Measurements from ENCODE around the gene RGS13. TPM values are rescaled to one million over a fixed set of nuclear protein-coding genes. Genes with fewer than 3 reads are reported as not detected.

RGS13 gene
- total RNA-seq, 3 donors from 2014 or later (not counting 1 experiment from before 2014, with no cell fraction given) = 0.45 to 1.3 (median 0.77) TPM

DNA sequence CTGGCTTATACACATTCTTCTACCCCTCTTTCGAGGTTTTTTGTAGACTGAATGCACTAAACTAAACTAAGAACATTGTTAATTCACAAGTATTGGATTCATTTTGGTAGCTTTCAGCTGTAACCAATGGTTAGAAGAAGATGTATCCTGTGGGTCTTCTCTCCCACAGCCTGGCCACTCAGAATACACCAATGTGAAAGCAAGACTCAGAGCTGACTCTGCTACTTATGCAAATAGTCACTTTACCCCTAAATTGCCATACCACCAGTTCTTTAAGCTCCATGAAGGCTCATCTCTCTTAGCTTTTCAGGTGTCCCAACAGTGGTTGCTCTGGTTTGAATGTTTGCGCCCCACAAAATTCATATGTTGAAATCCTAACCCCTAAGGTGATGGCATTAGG lies 60.1 kb downstream of the RGS13 start:
- 90% methylated on average over 2 of the region's 2 CpGs for WGBS (ENCODE audit: insufficient coverage)
- intact Hi-C loops (cut with micrococcal nuclease) = no loop called here
- no peak overlapping the region for H3K4me3 ChIP-seq (ENCODE audit: low read length)
- no peak for ATAC-seq
- no peaks in the 10 kb centered on the region for H3K36me3 ChIP-seq (ENCODE audit: control insufficient read depth, insufficient read depth, low read length)
- H3K4me3 Mint-ChIP-seq = no peak overlapping the region
- H3K27ac ChIP-seq (ENCODE audit: low read length) = no peak overlapping the region
- TF ChIP-seq, protein P1, sequence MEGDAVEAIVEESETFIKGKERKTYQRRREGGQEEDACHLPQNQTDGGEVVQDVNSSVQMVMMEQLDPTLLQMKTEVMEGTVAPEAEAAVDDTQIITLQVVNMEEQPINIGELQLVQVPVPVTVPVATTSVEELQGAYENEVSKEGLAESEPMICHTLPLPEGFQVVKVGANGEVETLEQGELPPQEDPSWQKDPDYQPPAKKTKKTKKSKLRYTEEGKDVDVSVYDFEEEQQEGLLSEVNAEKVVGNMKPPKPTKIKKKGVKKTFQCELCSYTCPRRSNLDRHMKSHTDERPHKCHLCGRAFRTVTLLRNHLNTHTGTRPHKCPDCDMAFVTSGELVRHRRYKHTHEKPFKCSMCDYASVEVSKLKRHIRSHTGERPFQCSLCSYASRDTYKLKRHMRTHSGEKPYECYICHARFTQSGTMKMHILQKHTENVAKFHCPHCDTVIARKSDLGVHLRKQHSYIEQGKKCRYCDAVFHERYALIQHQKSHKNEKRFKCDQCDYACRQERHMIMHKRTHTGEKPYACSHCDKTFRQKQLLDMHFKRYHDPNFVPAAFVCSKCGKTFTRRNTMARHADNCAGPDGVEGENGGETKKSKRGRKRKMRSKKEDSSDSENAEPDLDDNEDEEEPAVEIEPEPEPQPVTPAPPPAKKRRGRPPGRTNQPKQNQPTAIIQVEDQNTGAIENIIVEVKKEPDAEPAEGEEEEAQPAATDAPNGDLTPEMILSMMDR (IDR thresholded peaks at IDR 0.05) = no peak
- no peaks in the 10 kb centered on the region for H3K9me3 ChIP-seq (ENCODE audit: control insufficient read depth, insufficient read depth, low read length)
- DNase-seq = no peak
- H3K27ac Mint-ChIP-seq = no peak overlapping the region
- no peaks in the 10 kb centered on the region for H3K27me3 ChIP-seq (ENCODE audit: control insufficient read depth, insufficient read depth, low read length)
- no peaks in the 10 kb centered on the region for H3K9me3 Mint-ChIP-seq
- H3K36me3 Mint-ChIP-seq = no peaks in the 10 kb centered on the region
- H3K4me1 ChIP-seq (ENCODE audit: control insufficient read depth, insufficient read depth, low read length) = no peaks in the 10 kb centered on the region
- H3K4me1 Mint-ChIP-seq = no peaks in the 10 kb centered on the region
- H3K27me3 Mint-ChIP-seq (ENCODE audit: low read depth in 2 of 2) = no peaks in the 10 kb centered on the region

DNA sequence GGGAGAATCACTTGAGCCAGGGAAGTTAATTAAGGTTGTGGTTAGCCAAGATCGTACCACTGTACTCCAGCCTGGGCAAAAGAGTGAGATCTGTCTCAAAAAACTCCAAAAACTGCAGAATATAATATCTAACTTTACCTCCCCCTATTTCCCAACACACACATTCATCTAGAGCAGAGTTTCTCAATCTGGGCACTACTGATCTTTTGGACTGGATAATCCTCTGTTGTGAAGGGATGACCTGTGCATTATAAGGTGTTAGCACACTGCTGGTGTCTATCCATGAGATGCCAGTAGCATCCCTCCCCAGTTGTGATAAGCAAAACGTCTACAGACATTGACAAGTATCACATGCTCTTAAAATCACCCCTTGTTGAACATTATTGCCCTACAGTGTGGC lies 61.8 kb downstream of the RGS13 start:
- Mint-ChIP-seq H3K4me1 (no peaks in the 10 kb centered on the region), H3K9me3 (no peaks in the 10 kb centered on the region), H3K36me3 (no peaks in the 10 kb centered on the region), H3K27ac (no peak overlapping the region), H3K4me3 (no peak overlapping the region), H3K27me3 (ENCODE audit: low read depth in 2 of 2) (no peaks in the 10 kb centered on the region)
- no peak overlapping the region for H3K4me3 ChIP-seq (ENCODE audit: low read length)
- ATAC-seq (no peak), DNase-seq (no peak)
- H3K9me3 ChIP-seq (ENCODE audit: control insufficient read depth, insufficient read depth, low read length) = no peaks in the 10 kb centered on the region
- H3K4me1 ChIP-seq (ENCODE audit: control insufficient read depth, insufficient read depth, low read length) = no peaks in the 10 kb centered on the region
- WGBS (ENCODE audit: insufficient coverage) = 75% methylated on average over 2 of the region's 2 CpGs
- H3K27ac ChIP-seq (ENCODE audit: low read length) = no peak overlapping the region
- no peaks in the 10 kb centered on the region for H3K36me3 ChIP-seq (ENCODE audit: control insufficient read depth, insufficient read depth, low read length)
- no peaks in the 10 kb centered on the region for H3K27me3 ChIP-seq (ENCODE audit: control insufficient read depth, insufficient read depth, low read length)
- TF ChIP-seq, protein P1 (IDR thresholded peaks at IDR 0.05) = no peak
- intact Hi-C loops (cut with micrococcal nuclease) = no loop called here

DNA sequence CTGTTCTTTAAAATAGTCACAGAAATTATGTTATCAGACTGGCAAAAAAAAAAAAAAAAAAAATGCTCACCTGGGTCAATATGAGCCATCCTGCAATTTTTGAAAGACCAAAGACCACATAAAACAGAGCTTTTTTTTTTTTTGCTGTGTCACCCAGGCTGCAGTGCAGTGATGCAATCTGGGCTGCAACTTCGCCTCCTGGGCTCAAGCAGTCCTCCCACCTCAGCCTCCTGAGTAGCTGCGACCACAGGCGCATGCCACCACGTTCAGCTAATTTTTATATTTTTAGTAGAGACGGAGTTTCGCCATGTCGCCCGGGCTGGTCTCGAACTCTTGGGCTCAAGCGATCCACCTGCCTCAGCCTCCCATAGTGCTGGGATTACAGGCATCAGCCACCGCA lies 62.8 kb downstream of the RGS13 start:
- WGBS (ENCODE audit: insufficient coverage) = 93% methylated on average over 11 of the region's 11 CpGs
- H3K27me3 ChIP-seq (ENCODE audit: control insufficient read depth, insufficient read depth, low read length) = no peaks in the 10 kb centered on the region
- H3K9me3 Mint-ChIP-seq = no peaks in the 10 kb centered on the region
- ATAC-seq (no peak), DNase-seq (no peak)
- H3K27me3 Mint-ChIP-seq (ENCODE audit: low read depth in 2 of 2) = no peaks in the 10 kb centered on the region
- no peak overlapping the region for H3K27ac ChIP-seq (ENCODE audit: low read length)
- H3K36me3 Mint-ChIP-seq = no peaks in the 10 kb centered on the region
- H3K36me3 ChIP-seq (ENCODE audit: control insufficient read depth, insufficient read depth, low read length) = no peaks in the 10 kb centered on the region
- H3K4me1 ChIP-seq (ENCODE audit: control insufficient read depth, insufficient read depth, low read length) = no peaks in the 10 kb centered on the region
- intact Hi-C loops (cut with micrococcal nuclease) = no loop called here
- no peak overlapping the region for H3K27ac Mint-ChIP-seq
- no peak overlapping the region for H3K4me3 ChIP-seq (ENCODE audit: low read length)
- H3K9me3 ChIP-seq (ENCODE audit: control insufficient read depth, insufficient read depth, low read length) = no peaks in the 10 kb centered on the region
- TF ChIP-seq, protein P1 (IDR thresholded peaks at IDR 0.05) = no peak
- H3K4me1 Mint-ChIP-seq = no peaks in the 10 kb centered on the region
- H3K4me3 Mint-ChIP-seq = no peak overlapping the region

DNA sequence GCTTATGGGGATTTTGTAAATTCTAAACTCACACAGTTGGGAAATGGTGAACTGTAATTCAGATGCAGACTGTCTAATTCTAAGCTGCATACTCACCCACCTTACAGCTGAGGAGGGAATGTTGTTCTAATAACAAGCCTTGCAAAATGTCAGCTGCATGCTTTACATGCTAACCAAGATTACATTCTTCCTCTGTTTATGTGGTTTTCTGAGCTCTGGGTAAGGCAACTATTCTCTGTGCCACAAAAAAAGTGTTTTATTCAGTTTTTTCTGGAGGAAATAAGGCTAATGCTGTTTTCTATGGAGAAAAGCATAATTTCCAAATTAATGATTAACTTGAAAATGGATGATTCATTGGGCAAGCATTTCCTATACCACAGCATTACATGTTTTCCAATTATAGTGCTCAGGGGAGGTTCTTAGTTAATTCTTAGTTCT lies 64.9 kb downstream of the RGS13 start:
- intact Hi-C loops (cut with micrococcal nuclease) = no loop called here
- H3K36me3 Mint-ChIP-seq = no peaks in the 10 kb centered on the region
- TF ChIP-seq, protein P1 (IDR thresholded peaks at IDR 0.05) = no peak
- no peaks in the 10 kb centered on the region for H3K27me3 Mint-ChIP-seq (ENCODE audit: low read depth in 2 of 2)
- H3K27ac ChIP-seq (ENCODE audit: low read length) = no peak overlapping the region
- H3K4me3 ChIP-seq (ENCODE audit: low read length) = no peak overlapping the region
- H3K4me1 ChIP-seq (ENCODE audit: control insufficient read depth, insufficient read depth, low read length) = no peaks in the 10 kb centered on the region
- ATAC-seq = no peak
- H3K9me3 ChIP-seq (ENCODE audit: control insufficient read depth, insufficient read depth, low read length) = no peaks in the 10 kb centered on the region
- H3K36me3 ChIP-seq (ENCODE audit: control insufficient read depth, insufficient read depth, low read length) = no peaks in the 10 kb centered on the region
- DNase-seq = no peak
- H3K27ac Mint-ChIP-seq = no peak overlapping the region
- H3K9me3 Mint-ChIP-seq = no peaks in the 10 kb centered on the region
- no peak overlapping the region for H3K4me3 Mint-ChIP-seq
- H3K4me1 Mint-ChIP-seq = no peaks in the 10 kb centered on the region
- H3K27me3 ChIP-seq (ENCODE audit: control insufficient read depth, insufficient read depth, low read length) = no peaks in the 10 kb centered on the region
